GM19468 (cell line): ENCODE measurements around the gene XPO5.
"Not testable (repeated sequence)": the region's sequence is repeated elsewhere in the genome, so short reads cannot be mapped to it uniquely, and the experiment has no call there.

ENCODE experiments used
- ATAC-seq: cut with Tn5 transposase; IDR thresholded peaks from one replicate; pipeline ENCODE4 v1.9.1; 2021; ENCODE audit warnings: mild to moderate bottlenecking, moderate library complexity, moderate number of reproducible peaks; ENCODE audit not compliant: unreplicated experiment; ENCODE audit errors: extremely low read depth

The XPO5 gene

GRCh38 chr6:43588194-43588593, 12.4 kb upstream of the XPO5 start:
- no peak for ATAC-seq

- no peak for ATAC-seq
These were observed 9.2 kb upstream of the XPO5 start for GRCh38 chr6:43584892-43585570.

- ATAC-seq = no peak
These were observed 7.1 kb upstream of the XPO5 start for GRCh38 chr6:43582911-43583310.

GRCh38 chr6:43579171-43579570, 3.3 kb upstream of the XPO5 start:
- no peak for ATAC-seq

- ATAC-seq = no peak
These were observed 2.9 kb upstream of the XPO5 start for GRCh38 chr6:43578748-43579147.

- ATAC-seq = no peak
These were observed 600 bp downstream of the XPO5 start for GRCh38 chr6:43575105-43575771.

- no peak for ATAC-seq
These were observed 3.8 kb downstream of the XPO5 start for GRCh38 chr6:43572015-43572414.

GRCh38 chr6:43570876-43571441, 4.9 kb downstream of the XPO5 start:
- no peak for ATAC-seq

- ATAC-seq = no peak
These were observed 16.5 kb downstream of the XPO5 start for GRCh38 chr6:43559328-43559727.

- ATAC-seq = not testable (repeated sequence)
These were observed 18.2 kb downstream of the XPO5 start for GRCh38 chr6:43557620-43558019.

GRCh38 chr6:43547222-43547621, 28.6 kb downstream of the XPO5 start:
- no peak for ATAC-seq

- no peak for ATAC-seq
These were observed 31.4 kb downstream of the XPO5 start for GRCh38 chr6:43544461-43544860.

- ATAC-seq = no peak
These were observed 33.9 kb downstream of the XPO5 start for GRCh38 chr6:43541774-43542471.

GRCh38 chr6:43540507-43540906, 35.3 kb downstream of the XPO5 start:
- ATAC-seq = no peak

GRCh38 chr6:43539409-43539808, 36.4 kb downstream of the XPO5 start:
- not testable (repeated sequence) for ATAC-seq

- ATAC-seq = not testable (repeated sequence)
These were observed 36.9 kb downstream of the XPO5 start for GRCh38 chr6:43538986-43539385.

- ATAC-seq = no peak
These were observed 43.6 kb downstream of the XPO5 start for GRCh38 chr6:43532201-43532600.

- ATAC-seq = no peak
These were observed 51.3 kb downstream of the XPO5 start for GRCh38 chr6:43524483-43524961.

- ATAC-seq = no peak
These were observed 52.6 kb downstream of the XPO5 start for GRCh38 chr6:43523284-43523683.

GRCh38 chr6:43522547-43523261, 53.1 kb downstream of the XPO5 start:
- ATAC-seq = no peak
